Dermis blood vessel endothelial cell (primary cell): ENCODE measurements around the gene PARP9. TPM values are rescaled to one million over a fixed set of nuclear protein-coding genes. Genes with fewer than 3 reads are reported as not detected.
"Not testable (repeated sequence)": the region's sequence is repeated elsewhere in the genome, so short reads cannot be mapped to it uniquely, and the experiment has no call there.

Experiments
- DNase-seq: peaks from one replicate; pipeline ENCODE4 v3.0.0; 2010
- total RNA-seq: library from RNA; depleted of rRNA; stranded (reverse); fragments of >200 nt; gene quantifications from 2 replicates; pipeline ENCODE4 v1.2.3, GENCODE V29; 2014

PARP9 gene
- total RNA-seq, 1 donor from 2014 or later: 23.0 TPM

GRCh38 chr3:122572940-122573412, 8.9 kb upstream of the PARP9 start:
- DNase-seq: peak; percentile 61

- DNase-seq: no peak
Measured at GRCh38 chr3:122568755-122569154, 4.7 kb upstream of the PARP9 start.

GRCh38 chr3:122568131-122568530, 4.0 kb upstream of the PARP9 start:
- not testable (repeated sequence) for DNase-seq

GRCh38 chr3:122563717-122564025, 429 bp downstream of the PARP9 start:
- peak; percentile 27 for DNase-seq

GRCh38 chr3:122562923-122563716, 980 bp downstream of the PARP9 start:
- DNase-seq: no peak

GRCh38 chr3:122560680-122561079, 3.4 kb downstream of the PARP9 start:
- DNase-seq: peak; percentile 80

- no peak for DNase-seq
Measured at GRCh38 chr3:122559906-122560305, 4.2 kb downstream of the PARP9 start.

- no peak for DNase-seq
Measured at GRCh38 chr3:122558605-122559004, 5.5 kb downstream of the PARP9 start.

GRCh38 chr3:122557356-122557755, 6.7 kb downstream of the PARP9 start:
- no peak for DNase-seq

GRCh38 chr3:122555275-122556071, 8.6 kb downstream of the PARP9 start:
- DNase-seq: no peak

- DNase-seq: no peak
Measured at GRCh38 chr3:122553171-122553570, 10.9 kb downstream of the PARP9 start.

- DNase-seq: no peak
Measured at GRCh38 chr3:122548619-122549018, 15.5 kb downstream of the PARP9 start.

GRCh38 chr3:122548076-122548475, 16.0 kb downstream of the PARP9 start:
- DNase-seq: no peak

- no peak for DNase-seq
Measured at GRCh38 chr3:122546151-122546550, 17.9 kb downstream of the PARP9 start.

- no peak for DNase-seq
Measured at GRCh38 chr3:122538956-122539490, 25.1 kb downstream of the PARP9 start.

GRCh38 chr3:122536632-122537001, 27.5 kb downstream of the PARP9 start:
- DNase-seq: no peak

GRCh38 chr3:122535964-122536631, 28.0 kb downstream of the PARP9 start:
- no peak for DNase-seq

GRCh38 chr3:122533931-122534334, 30.2 kb downstream of the PARP9 start:
- DNase-seq: peak; percentile 22

- DNase-seq: no peak
Measured at GRCh38 chr3:122533480-122533879, 30.6 kb downstream of the PARP9 start.

- no peak for DNase-seq
Measured at GRCh38 chr3:122530164-122530563, 33.9 kb downstream of the PARP9 start.

GRCh38 chr3:122523317-122523716, 40.8 kb downstream of the PARP9 start:
- DNase-seq: no peak

- DNase-seq: no peak
Measured at GRCh38 chr3:122520861-122521260, 43.2 kb downstream of the PARP9 start.

GRCh38 chr3:122519693-122520092, 44.4 kb downstream of the PARP9 start:
- DNase-seq: no peak
